SK-N-SH treated with all-trans-retinoic acid at 6 μM for 48 hours (cell line): ENCODE measurements around the gene TMEM254.

ENCODE experiments used
- ATAC-seq: fragments of 200-7000 bp; cut with Tn5 transposase; 3 replicates; pipeline ENCODE4 v1.9.1; 2020; ENCODE audit warnings: mild to moderate bottlenecking, moderate library complexity
- ARNTL ChIP-seq: fragments of 450-650 bp; formaldehyde crosslinking; IDR thresholded peaks from 2 replicates; pipeline ENCODE4 v1.5.0; 2020; ENCODE audit warnings: low read depth, mild to moderate bottlenecking, moderate library complexity, borderline replicate concordance
- BACH2 ChIP-seq: fragments of 250-450 bp; sonication (Bioruptor Pico); IDR thresholded peaks from 2 replicates; pipeline ENCODE4 v1.9.0; 2021; ENCODE audit warnings: mild to moderate bottlenecking, borderline replicate concordance
- CSDC2 ChIP-seq: fragments of 250-450 bp; sonication (Bioruptor Pico); IDR thresholded peaks from 2 replicates; pipeline ENCODE4 v1.5.0; 2020; ENCODE audit warnings: mild to moderate bottlenecking, moderate library complexity
- ESRRG ChIP-seq: fragments of 250-450 bp; sonication (Bioruptor Pico); IDR thresholded peaks from 2 replicates; pipeline ENCODE4 v1.6.1; 2021; ENCODE audit warnings: mild to moderate bottlenecking
- ISL1 ChIP-seq: fragments of 250-450 bp; sonication (Bioruptor Pico); IDR thresholded peaks from 2 replicates; pipeline ENCODE4 v2.1.2; 2022; ENCODE audit warnings: mild to moderate bottlenecking, moderate library complexity
- OSR1 ChIP-seq: fragments of 250-450 bp; sonication (Bioruptor Pico); IDR thresholded peaks from 2 replicates; pipeline ENCODE4 v1.8.0; 2022; ENCODE audit warnings: moderate library complexity, mild to moderate bottlenecking, inconsistent platforms
- PPARA ChIP-seq: fragments of 250-450 bp; sonication (Bioruptor Pico); IDR thresholded peaks from 2 replicates; pipeline ENCODE4 v1.5.0; 2020; ENCODE audit warnings: mild to moderate bottlenecking, borderline replicate concordance
- RARB ChIP-seq: fragments of 250-450 bp; sonication (Bioruptor Pico); IDR thresholded peaks from 2 replicates; pipeline ENCODE4 v1.8.0; 2021; ENCODE audit warnings: mild to moderate bottlenecking, moderate library complexity
- TCF4 ChIP-seq: fragments of 250-450 bp; sonication (Bioruptor Pico); IDR thresholded peaks from 2 replicates; pipeline ENCODE4 v1.8.0; 2021; ENCODE audit warnings: mild to moderate bottlenecking, moderate library complexity, borderline replicate concordance
- TOX ChIP-seq: fragments of 250-450 bp; sonication (Bioruptor Pico); IDR thresholded peaks from 2 replicates; pipeline ENCODE4 v1.8.0; 2021; ENCODE audit warnings: mild to moderate bottlenecking, moderate library complexity, borderline replicate concordance
- ZFP3 ChIP-seq: fragments of 250-450 bp; sonication (Bioruptor Pico); IDR thresholded peaks from 2 replicates; pipeline ENCODE4 v1.5.0; 2020; ENCODE audit warnings: mild to moderate bottlenecking, moderate library complexity
- ZFP30 ChIP-seq: fragments of 450-650 bp; formaldehyde crosslinking; IDR thresholded peaks from 2 replicates; pipeline ENCODE4 v1.5.0; 2022; ENCODE audit warnings: mild to moderate bottlenecking, moderate library complexity
- ZNF565 ChIP-seq: fragments of 450-650 bp; formaldehyde crosslinking; conservative IDR thresholded peaks from 2 replicates; pipeline ENCODE4 v1.5.0; 2020; ENCODE audit warnings: low read depth, mild to moderate bottlenecking, moderate library complexity
- ZNF70 ChIP-seq: fragments of 450-650 bp; formaldehyde crosslinking; IDR thresholded peaks from 2 replicates; pipeline ENCODE4 v1.5.0; 2020; ENCODE audit warnings: mild to moderate bottlenecking, moderate library complexity
- TF ChIP-seq, protein P1 (sequence below): fragments of 250-450 bp; sonication (Bioruptor Pico); IDR thresholded peaks from 2 replicates; pipeline ENCODE4 v1.8.0; 2021; ENCODE audit warnings: low read depth, mild to moderate bottlenecking, moderate library complexity, borderline replicate concordance
- TF ChIP-seq, protein P2 (sequence below): fragments of 250-450 bp; sonication (Bioruptor Pico); IDR thresholded peaks from 2 replicates; pipeline ENCODE4 v1.8.0; 2020; ENCODE audit warnings: mild to moderate bottlenecking, moderate library complexity, borderline replicate concordance
- TF ChIP-seq, protein P3 (sequence below): fragments of 250-450 bp; sonication (Bioruptor Pico); IDR thresholded peaks from 2 replicates; pipeline ENCODE4 v1.5.1; 2020; ENCODE audit warnings: low read depth, mild to moderate bottlenecking, moderate library complexity
- TF ChIP-seq, protein P4 (sequence below): fragments of 250-450 bp; sonication (Bioruptor Pico); IDR thresholded peaks from 2 replicates; pipeline ENCODE4 v1.5.0; 2020; ENCODE audit warnings: mild to moderate bottlenecking, moderate library complexity
- TF ChIP-seq, protein P5 (sequence below): fragments of 250-450 bp; sonication (Bioruptor Pico); IDR thresholded peaks from 2 replicates; pipeline ENCODE4 v1.5.1; 2021; ENCODE audit warnings: mild to moderate bottlenecking, moderate library complexity

The TMEM254 gene

DNA sequence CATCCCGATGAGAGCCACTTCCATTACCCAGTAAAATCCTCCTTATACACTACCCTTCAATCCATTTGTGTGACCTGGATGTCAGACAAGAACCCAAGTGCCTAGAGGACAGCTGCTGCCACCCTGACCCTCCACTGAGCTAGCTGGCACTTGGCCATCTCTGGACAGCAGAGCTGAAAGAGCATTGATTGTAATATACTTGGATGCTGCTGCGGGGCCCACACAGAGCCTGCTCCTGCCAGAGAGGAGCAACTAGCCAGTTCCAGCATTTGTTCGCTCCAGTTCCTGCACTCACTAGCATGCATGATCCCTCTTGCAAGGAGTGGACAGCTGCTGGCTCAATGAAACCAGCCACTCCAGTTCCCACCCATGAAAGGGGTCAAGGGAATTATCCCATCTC is 8.4 kb upstream of the TMEM254 start:
- ATAC-seq, result no peak
- TF ChIP-seq RARB (CRISPR knock-in tag) (no peak), ESRRG (CRISPR knock-in tag) (no peak), ZFP30 (CRISPR knock-in tag) (no peak), ARNTL (no peak), TOX (CRISPR knock-in tag) (no peak), PPARA (CRISPR knock-in tag) (no peak)
- TF ChIP-seq, protein P1, sequence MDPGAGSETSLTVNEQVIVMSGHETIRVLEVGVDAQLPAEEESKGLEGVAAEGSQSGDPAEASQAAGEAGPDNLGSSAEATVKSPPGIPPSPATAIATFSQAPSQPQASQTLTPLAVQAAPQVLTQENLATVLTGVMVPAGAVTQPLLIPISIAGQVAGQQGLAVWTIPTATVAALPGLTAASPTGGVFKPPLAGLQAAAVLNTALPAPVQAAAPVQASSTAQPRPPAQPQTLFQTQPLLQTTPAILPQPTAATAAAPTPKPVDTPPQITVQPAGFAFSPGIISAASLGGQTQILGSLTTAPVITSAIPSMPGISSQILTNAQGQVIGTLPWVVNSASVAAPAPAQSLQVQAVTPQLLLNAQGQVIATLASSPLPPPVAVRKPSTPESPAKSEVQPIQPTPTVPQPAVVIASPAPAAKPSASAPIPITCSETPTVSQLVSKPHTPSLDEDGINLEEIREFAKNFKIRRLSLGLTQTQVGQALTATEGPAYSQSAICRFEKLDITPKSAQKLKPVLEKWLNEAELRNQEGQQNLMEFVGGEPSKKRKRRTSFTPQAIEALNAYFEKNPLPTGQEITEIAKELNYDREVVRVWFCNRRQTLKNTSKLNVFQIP (CRISPR knock-in tag), result no peak
- TF ChIP-seq, protein P2, sequence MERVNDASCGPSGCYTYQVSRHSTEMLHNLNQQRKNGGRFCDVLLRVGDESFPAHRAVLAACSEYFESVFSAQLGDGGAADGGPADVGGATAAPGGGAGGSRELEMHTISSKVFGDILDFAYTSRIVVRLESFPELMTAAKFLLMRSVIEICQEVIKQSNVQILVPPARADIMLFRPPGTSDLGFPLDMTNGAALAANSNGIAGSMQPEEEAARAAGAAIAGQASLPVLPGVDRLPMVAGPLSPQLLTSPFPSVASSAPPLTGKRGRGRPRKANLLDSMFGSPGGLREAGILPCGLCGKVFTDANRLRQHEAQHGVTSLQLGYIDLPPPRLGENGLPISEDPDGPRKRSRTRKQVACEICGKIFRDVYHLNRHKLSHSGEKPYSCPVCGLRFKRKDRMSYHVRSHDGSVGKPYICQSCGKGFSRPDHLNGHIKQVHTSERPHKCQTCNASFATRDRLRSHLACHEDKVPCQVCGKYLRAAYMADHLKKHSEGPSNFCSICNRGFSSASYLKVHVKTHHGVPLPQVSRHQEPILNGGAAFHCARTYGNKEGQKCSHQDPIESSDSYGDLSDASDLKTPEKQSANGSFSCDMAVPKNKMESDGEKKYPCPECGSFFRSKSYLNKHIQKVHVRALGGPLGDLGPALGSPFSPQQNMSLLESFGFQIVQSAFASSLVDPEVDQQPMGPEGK (CRISPR knock-in tag), result no peak

DNA sequence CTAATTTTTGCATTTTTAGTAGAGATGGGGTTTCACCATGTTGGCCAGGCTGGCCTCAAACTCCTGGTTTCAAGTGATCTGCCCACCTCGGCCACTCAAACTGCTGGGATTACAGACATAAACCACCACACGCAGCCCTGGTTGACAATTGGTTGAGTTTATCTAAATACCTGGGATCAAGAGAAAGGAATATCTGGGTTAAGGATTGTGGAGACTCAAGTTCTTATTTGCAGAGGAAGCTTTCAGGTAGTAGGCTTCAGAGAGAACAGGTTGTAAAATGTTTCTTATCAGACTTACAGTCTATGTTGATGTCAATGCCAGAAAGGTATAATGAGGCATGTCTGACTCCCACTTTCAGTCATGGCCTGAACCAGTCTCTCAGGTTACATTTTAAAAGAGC is 5.9 kb upstream of the TMEM254 start:
- TF ChIP-seq, protein P3, sequence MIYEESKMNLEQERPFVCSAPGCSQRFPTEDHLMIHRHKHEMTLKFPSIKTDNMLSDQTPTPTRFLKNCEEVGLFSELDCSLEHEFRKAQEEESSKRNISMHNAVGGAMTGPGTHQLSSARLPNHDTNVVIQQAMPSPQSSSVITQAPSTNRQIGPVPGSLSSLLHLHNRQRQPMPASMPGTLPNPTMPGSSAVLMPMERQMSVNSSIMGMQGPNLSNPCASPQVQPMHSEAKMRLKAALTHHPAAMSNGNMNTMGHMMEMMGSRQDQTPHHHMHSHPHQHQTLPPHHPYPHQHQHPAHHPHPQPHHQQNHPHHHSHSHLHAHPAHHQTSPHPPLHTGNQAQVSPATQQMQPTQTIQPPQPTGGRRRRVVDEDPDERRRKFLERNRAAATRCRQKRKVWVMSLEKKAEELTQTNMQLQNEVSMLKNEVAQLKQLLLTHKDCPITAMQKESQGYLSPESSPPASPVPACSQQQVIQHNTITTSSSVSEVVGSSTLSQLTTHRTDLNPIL (CRISPR knock-in tag), result no peak
- no peak for TF ChIP-seq RARB (CRISPR knock-in tag)
- TF ChIP-seq ZFP30 (CRISPR knock-in tag), result no peak
- TF ChIP-seq BACH2 (CRISPR knock-in tag), result no peak
- no peak for TF ChIP-seq CSDC2 (CRISPR knock-in tag)
- TF ChIP-seq, protein P4, sequence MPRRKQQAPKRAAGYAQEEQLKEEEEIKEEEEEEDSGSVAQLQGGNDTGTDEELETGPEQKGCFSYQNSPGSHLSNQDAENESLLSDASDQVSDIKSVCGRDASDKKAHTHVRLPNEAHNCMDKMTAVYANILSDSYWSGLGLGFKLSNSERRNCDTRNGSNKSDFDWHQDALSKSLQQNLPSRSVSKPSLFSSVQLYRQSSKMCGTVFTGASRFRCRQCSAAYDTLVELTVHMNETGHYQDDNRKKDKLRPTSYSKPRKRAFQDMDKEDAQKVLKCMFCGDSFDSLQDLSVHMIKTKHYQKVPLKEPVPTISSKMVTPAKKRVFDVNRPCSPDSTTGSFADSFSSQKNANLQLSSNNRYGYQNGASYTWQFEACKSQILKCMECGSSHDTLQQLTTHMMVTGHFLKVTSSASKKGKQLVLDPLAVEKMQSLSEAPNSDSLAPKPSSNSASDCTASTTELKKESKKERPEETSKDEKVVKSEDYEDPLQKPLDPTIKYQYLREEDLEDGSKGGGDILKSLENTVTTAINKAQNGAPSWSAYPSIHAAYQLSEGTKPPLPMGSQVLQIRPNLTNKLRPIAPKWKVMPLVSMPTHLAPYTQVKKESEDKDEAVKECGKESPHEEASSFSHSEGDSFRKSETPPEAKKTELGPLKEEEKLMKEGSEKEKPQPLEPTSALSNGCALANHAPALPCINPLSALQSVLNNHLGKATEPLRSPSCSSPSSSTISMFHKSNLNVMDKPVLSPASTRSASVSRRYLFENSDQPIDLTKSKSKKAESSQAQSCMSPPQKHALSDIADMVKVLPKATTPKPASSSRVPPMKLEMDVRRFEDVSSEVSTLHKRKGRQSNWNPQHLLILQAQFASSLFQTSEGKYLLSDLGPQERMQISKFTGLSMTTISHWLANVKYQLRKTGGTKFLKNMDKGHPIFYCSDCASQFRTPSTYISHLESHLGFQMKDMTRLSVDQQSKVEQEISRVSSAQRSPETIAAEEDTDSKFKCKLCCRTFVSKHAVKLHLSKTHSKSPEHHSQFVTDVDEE (CRISPR knock-in tag), result no peak
- no peak for TF ChIP-seq ZFP3 (CRISPR knock-in tag)
- ATAC-seq, result no peak

DNA sequence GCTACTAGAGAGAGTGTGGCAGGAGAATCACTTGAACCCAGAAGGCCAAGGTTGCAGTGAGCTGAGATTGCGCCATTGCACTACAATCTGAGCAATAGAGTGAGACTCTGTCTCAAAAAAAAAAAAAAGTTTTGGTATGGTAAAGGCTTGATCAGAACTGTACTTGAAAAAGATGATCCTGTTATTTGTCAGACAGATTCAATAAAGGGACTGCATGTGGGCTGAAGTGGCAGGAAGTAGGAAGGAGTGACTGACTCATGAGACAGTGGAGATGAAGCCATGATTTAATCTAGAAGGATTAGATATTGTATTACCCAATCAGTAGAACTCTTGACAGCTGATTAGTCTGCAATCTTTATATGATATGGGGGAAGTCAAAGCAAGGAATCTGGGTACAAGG is 2.7 kb upstream of the TMEM254 start:
- no peak for TF ChIP-seq ZNF565 (CRISPR knock-in tag)
- no peak for TF ChIP-seq TOX (CRISPR knock-in tag)
- TF ChIP-seq, protein P2 (CRISPR knock-in tag), result no peak
- TF ChIP-seq ZFP30 (CRISPR knock-in tag), result no peak
- TF ChIP-seq, protein P1 (CRISPR knock-in tag), result no peak
- TF ChIP-seq, protein P5, sequence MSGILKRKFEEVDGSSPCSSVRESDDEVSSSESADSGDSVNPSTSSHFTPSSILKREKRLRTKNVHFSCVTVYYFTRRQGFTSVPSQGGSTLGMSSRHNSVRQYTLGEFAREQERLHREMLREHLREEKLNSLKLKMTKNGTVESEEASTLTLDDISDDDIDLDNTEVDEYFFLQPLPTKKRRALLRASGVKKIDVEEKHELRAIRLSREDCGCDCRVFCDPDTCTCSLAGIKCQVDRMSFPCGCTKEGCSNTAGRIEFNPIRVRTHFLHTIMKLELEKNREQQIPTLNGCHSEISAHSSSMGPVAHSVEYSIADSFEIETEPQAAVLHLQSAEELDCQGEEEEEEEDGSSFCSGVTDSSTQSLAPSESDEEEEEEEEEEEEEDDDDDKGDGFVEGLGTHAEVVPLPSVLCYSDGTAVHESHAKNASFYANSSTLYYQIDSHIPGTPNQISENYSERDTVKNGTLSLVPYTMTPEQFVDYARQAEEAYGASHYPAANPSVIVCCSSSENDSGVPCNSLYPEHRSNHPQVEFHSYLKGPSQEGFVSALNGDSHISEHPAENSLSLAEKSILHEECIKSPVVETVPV (CRISPR knock-in tag), result no peak
- no peak for TF ChIP-seq ESRRG (CRISPR knock-in tag)
- no peak for TF ChIP-seq RARB (CRISPR knock-in tag)
- TF ChIP-seq CSDC2 (CRISPR knock-in tag), result no peak
- TF ChIP-seq ZFP3 (CRISPR knock-in tag), result no peak
- TF ChIP-seq, protein P4 (CRISPR knock-in tag), result no peak
- no peak for TF ChIP-seq ZNF70 (CRISPR knock-in tag)
- TF ChIP-seq ISL1 (CRISPR knock-in tag), result no peak
- TF ChIP-seq TCF4 (CRISPR knock-in tag), result no peak
- TF ChIP-seq OSR1 (CRISPR knock-in tag), result no peak
- TF ChIP-seq, all 23 proteins: peak for 0
- ATAC-seq, result no peak
